Upper lobe of left lung (tissue), 4 donors: ENCODE measurements around the gene CPTP.

Source experiments
- CTCF ChIP-seq, 6 experiments: fragments of 450-650 bp in 4 of 6; fragments of 200-600 bp in 2 of 6; sonication (generic) in 2 of 6; IDR thresholded peaks; one replicate each; pipeline ENCODE4 v1.5.1; 2016 to 2019; ENCODE audit warnings: antibody characterized with exemption in 6 of 6
- EP300 ChIP-seq, 4 donors: sonication (generic); formaldehyde crosslinking; IDR thresholded peaks; one replicate each; pipeline ENCODE4 v1.5.1; 2017; ENCODE audit warnings: antibody characterized with exemption in 4 of 4, control low read depth in 2 of 4
- POLR2A ChIP-seq, 4 donors: fragments of 450-650 bp; IDR thresholded peaks; one replicate each; pipeline ENCODE4 v1.5.1; 2016 to 2017; ENCODE audit warnings: antibody characterized with exemption in 4 of 4, mild to moderate bottlenecking in 2 of 4
- POLR2AphosphoS5 ChIP-seq, 2 donors: sonication (generic); formaldehyde crosslinking; IDR thresholded peaks; one replicate each; pipeline ENCODE4 v1.5.1; 2017; ENCODE audit warnings: antibody characterized with exemption in 2 of 2

GRCh38 chr1:1373815-1374588 lies 49.4 kb downstream of the CPTP start:
- TF ChIP-seq POLR2AphosphoS5 (IDR thresholded peaks at IDR 0.05), result no peak
- no peak for TF ChIP-seq CTCF (IDR thresholded peaks at IDR 0.05)
- no peak for TF ChIP-seq POLR2A (IDR thresholded peaks at IDR 0.05)
- no peak for TF ChIP-seq EP300 (IDR thresholded peaks at IDR 0.05)
